ENCODE data around the gene ADCY2. TPM values are rescaled to one million over a fixed set of nuclear protein-coding genes. Genes with fewer than 3 reads are reported as not detected.

ADCY2 gene
- total RNA-seq, 1 donor from 2014 or later: not detected

DNA sequence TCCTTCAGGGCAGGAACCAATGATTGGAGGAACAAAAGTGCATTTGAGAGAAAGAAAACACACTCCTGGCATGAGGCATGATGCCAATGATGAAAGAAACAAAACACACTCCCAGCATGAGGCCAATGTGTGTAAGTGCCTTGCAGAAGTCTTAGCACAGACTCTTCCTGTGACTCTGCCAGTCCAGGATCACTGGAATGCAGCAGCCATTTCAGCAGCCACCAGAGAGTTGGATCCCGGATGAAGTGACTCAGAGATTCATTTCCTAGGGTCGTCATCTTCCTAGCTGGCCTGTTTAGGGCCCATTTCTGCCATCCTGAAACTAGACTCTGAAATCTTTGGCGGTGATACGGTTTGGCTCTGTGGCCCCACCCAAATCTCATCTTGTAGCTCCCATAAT, 242.5 kb downstream of the ADCY2 start:
- no peaks in the 10 kb centered on the region for H3K4me1 Mint-ChIP-seq (ENCODE audit: low read depth)
- no peak overlapping the region for H3K4me3 Mint-ChIP-seq (ENCODE audit: low read depth)
- intact Hi-C loops (cut with micrococcal nuclease): no loop called here
- no peaks in the 10 kb centered on the region for H3K27me3 Mint-ChIP-seq (ENCODE audit: low read depth)
- DNase-seq (ENCODE audit: low spot score): no peak
- H3K9me3 Mint-ChIP-seq: no peaks in the 10 kb centered on the region
- H3K27ac Mint-ChIP-seq: no peak overlapping the region
- H3K36me3 Mint-ChIP-seq (ENCODE audit: low read depth): no peaks in the 10 kb centered on the region

- no peaks in the 10 kb centered on the region for H3K36me3 Mint-ChIP-seq (ENCODE audit: low read depth)
- H3K27ac Mint-ChIP-seq: no peak overlapping the region
- H3K4me1 Mint-ChIP-seq (ENCODE audit: low read depth): no peaks in the 10 kb centered on the region
- H3K27me3 Mint-ChIP-seq (ENCODE audit: low read depth): no peaks in the 10 kb centered on the region
- H3K9me3 Mint-ChIP-seq: no peaks in the 10 kb centered on the region
- DNase-seq (ENCODE audit: low spot score): no peak
- intact Hi-C loops (cut with micrococcal nuclease): no loop called here
- no peak overlapping the region for H3K4me3 Mint-ChIP-seq (ENCODE audit: low read depth)
These were observed 246.1 kb downstream of the ADCY2 start for GRCh38 chr5:7642029-7642428.

DNA sequence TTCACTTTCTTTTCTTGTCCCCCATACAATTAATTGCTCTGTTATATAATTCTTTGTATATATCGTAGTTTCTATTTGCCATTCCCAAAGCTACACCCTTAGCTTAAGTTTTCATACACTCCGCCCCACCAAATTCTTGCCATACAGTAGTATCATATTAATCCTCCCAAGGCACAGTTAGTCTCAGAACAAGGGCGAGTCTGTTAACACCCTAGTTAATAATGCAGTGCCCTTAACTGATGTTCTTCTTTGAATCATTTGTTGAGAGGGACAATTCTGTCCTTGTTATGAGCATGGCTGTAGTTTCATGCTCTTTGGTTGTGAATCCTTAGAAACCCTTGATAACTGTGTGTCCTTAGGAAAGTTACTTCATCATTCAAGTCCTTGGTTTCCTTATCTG, 248.8 kb downstream of the ADCY2 start:
- Mint-ChIP-seq H3K4me1 (ENCODE audit: low read depth) (no peaks in the 10 kb centered on the region), H3K36me3 (ENCODE audit: low read depth) (no peaks in the 10 kb centered on the region), H3K27me3 (ENCODE audit: low read depth) (no peaks in the 10 kb centered on the region), H3K4me3 (ENCODE audit: low read depth) (no peak overlapping the region), H3K27ac (no peak overlapping the region), H3K9me3 (no peaks in the 10 kb centered on the region)
- intact Hi-C loops (cut with micrococcal nuclease): no loop called here
- no peak for DNase-seq (ENCODE audit: low spot score)

GRCh38 chr5:7650755-7651154, 254.8 kb downstream of the ADCY2 start:
- no peak for DNase-seq (ENCODE audit: low spot score)
- intact Hi-C loops (cut with micrococcal nuclease): no loop called here
- Mint-ChIP-seq H3K4me1 (ENCODE audit: low read depth) (no peaks in the 10 kb centered on the region), H3K27ac (no peak overlapping the region), H3K36me3 (ENCODE audit: low read depth) (no peaks in the 10 kb centered on the region), H3K27me3 (ENCODE audit: low read depth) (no peaks in the 10 kb centered on the region), H3K4me3 (ENCODE audit: low read depth) (no peak overlapping the region), H3K9me3 (no peaks in the 10 kb centered on the region)

DNA sequence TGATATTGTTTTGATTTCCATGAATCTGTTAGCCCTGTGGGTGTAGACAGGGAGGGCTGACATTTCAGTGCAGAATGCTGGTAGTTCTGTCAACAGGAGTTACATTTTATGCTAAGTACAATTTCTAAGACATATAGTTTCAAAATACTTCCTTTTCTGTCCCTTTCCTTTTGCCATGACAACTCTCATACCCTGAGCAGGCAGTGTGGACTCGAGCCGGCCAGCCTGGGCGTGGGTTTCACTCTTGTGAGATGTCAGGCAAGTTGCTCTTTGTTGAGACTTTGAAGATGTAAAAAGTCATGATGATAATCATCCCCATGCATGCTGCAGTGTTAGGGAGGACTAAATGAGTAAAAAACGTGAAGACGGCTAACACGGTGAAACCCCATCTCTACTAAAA, 257.1 kb downstream of the ADCY2 start:
- no peak overlapping the region for H3K4me3 Mint-ChIP-seq (ENCODE audit: low read depth)
- H3K27me3 Mint-ChIP-seq (ENCODE audit: low read depth): no peaks in the 10 kb centered on the region
- no peaks in the 10 kb centered on the region for H3K9me3 Mint-ChIP-seq
- no peaks in the 10 kb centered on the region for H3K36me3 Mint-ChIP-seq (ENCODE audit: low read depth)
- intact Hi-C loops (cut with micrococcal nuclease): no loop called here
- H3K27ac Mint-ChIP-seq: no peak overlapping the region
- H3K4me1 Mint-ChIP-seq (ENCODE audit: low read depth): no peaks in the 10 kb centered on the region
- no peak for DNase-seq (ENCODE audit: low spot score)

GRCh38 chr5:7657153-7657552, 261.2 kb downstream of the ADCY2 start:
- Mint-ChIP-seq H3K4me3 (ENCODE audit: low read depth) (no peak overlapping the region), H3K9me3 (no peaks in the 10 kb centered on the region), H3K27ac (no peak overlapping the region), H3K27me3 (ENCODE audit: low read depth) (no peaks in the 10 kb centered on the region), H3K36me3 (ENCODE audit: low read depth) (no peaks in the 10 kb centered on the region), H3K4me1 (ENCODE audit: low read depth) (no peaks in the 10 kb centered on the region)
- no peak for DNase-seq (ENCODE audit: low spot score)
- intact Hi-C loops (cut with micrococcal nuclease): no loop called here

DNA sequence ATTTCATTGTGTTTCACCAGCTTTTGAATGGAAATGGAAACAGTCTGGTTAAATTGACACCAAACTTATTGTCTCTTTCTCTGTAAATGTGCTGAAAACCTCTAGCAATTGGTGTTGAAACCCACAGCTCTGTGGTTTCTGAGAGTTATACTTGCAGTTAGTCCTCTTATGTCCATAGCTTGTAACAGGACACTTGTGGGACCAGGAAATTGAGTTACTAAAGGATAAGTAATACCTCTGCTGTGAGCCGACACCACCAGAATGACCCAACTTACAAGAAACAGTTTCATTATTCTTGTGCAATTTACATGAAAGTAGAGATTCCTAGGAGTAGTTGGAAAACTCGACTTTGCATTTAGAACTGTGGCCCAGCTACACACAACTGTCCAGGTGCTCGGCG, 263.5 kb downstream of the ADCY2 start:
- DNase-seq (ENCODE audit: low spot score): no peak
- no peaks in the 10 kb centered on the region for H3K9me3 Mint-ChIP-seq
- no peak overlapping the region for H3K27ac Mint-ChIP-seq
- H3K27me3 Mint-ChIP-seq (ENCODE audit: low read depth): no peaks in the 10 kb centered on the region
- H3K4me3 Mint-ChIP-seq (ENCODE audit: low read depth): no peak overlapping the region
- H3K4me1 Mint-ChIP-seq (ENCODE audit: low read depth): no peaks in the 10 kb centered on the region
- H3K36me3 Mint-ChIP-seq (ENCODE audit: low read depth): no peaks in the 10 kb centered on the region
- intact Hi-C loops (cut with micrococcal nuclease): no loop called here

DNA sequence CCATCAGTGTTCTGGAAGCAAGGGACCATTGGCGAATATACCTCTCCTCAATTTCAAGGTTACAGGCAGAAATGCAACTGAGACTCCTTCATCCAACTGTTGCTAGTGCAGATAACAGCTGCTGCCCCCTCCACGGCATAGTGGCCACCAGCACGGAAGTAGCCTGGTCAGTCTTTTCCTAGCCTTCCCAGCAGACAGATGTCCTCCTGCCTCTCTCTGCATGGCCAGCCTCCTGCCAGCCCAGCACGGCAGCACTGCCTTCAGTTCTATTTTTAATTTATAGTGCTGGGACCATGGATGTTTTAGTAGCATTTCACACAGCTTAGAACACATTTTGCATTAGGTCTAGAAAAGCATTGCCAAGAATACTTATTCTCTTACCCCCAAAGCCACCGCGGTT, 266.4 kb downstream of the ADCY2 start:
- intact Hi-C loops (cut with micrococcal nuclease): no loop called here
- H3K4me1 Mint-ChIP-seq (ENCODE audit: low read depth): no peaks in the 10 kb centered on the region
- no peaks in the 10 kb centered on the region for H3K36me3 Mint-ChIP-seq (ENCODE audit: low read depth)
- no peaks in the 10 kb centered on the region for H3K27me3 Mint-ChIP-seq (ENCODE audit: low read depth)
- H3K4me3 Mint-ChIP-seq (ENCODE audit: low read depth): no peak overlapping the region
- H3K27ac Mint-ChIP-seq: no peak overlapping the region
- no peaks in the 10 kb centered on the region for H3K9me3 Mint-ChIP-seq
- DNase-seq (ENCODE audit: low spot score): no peak

DNA sequence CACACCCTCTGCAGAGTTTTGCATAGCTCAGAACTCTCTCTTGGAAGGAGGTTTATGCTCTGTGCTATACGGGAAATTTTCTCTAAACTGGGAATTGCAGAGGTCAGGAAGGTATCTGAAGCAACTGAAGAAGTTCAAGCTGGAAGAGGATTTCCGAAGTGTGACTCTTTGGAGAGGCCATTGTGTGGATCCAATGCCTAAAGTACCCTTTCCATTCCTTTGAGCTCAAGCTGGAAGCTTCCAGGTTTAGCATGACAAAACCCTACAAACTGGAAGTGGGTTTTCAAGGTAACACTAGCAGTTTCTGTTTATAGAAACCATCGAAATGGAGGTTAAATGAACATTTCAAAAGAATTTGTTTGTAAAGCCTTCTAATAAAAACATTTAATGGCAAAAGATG, 267.9 kb downstream of the ADCY2 start:
- Mint-ChIP-seq H3K36me3 (ENCODE audit: low read depth) (no peaks in the 10 kb centered on the region), H3K27ac (no peak overlapping the region)

GRCh38 chr5:7664208-7664607, 268.3 kb downstream of the ADCY2 start:
- no peaks in the 10 kb centered on the region for H3K27me3 Mint-ChIP-seq (ENCODE audit: low read depth)
- H3K36me3 Mint-ChIP-seq (ENCODE audit: low read depth): no peaks in the 10 kb centered on the region
- H3K27ac Mint-ChIP-seq: no peak overlapping the region
- intact Hi-C loops (cut with micrococcal nuclease): no loop called here
- H3K9me3 Mint-ChIP-seq: no peaks in the 10 kb centered on the region
- H3K4me3 Mint-ChIP-seq (ENCODE audit: low read depth): no peak overlapping the region
- DNase-seq (ENCODE audit: low spot score): no peak
- H3K4me1 Mint-ChIP-seq (ENCODE audit: low read depth): no peaks in the 10 kb centered on the region

More for the DNA sequence above, 267.9 kb downstream of the ADCY2 start:
- intact Hi-C loops (cut with micrococcal nuclease): no loop called here
- no peaks in the 10 kb centered on the region for H3K27me3 Mint-ChIP-seq (ENCODE audit: low read depth)
- no peaks in the 10 kb centered on the region for H3K4me1 Mint-ChIP-seq (ENCODE audit: low read depth)
- H3K4me3 Mint-ChIP-seq (ENCODE audit: low read depth): no peak overlapping the region
- DNase-seq (ENCODE audit: low spot score): no peak
- H3K9me3 Mint-ChIP-seq: no peaks in the 10 kb centered on the region

- Mint-ChIP-seq H3K9me3 (no peaks in the 10 kb centered on the region), H3K4me3 (ENCODE audit: low read depth) (no peak overlapping the region), H3K27ac (no peak overlapping the region), H3K27me3 (ENCODE audit: low read depth) (no peaks in the 10 kb centered on the region), H3K36me3 (ENCODE audit: low read depth) (no peaks in the 10 kb centered on the region), H3K4me1 (ENCODE audit: low read depth) (no peaks in the 10 kb centered on the region)
- intact Hi-C loops (cut with micrococcal nuclease): no loop called here
- no peak for DNase-seq (ENCODE audit: low spot score)
These were observed 271.4 kb downstream of the ADCY2 start for GRCh38 chr5:7667216-7667767.

DNA sequence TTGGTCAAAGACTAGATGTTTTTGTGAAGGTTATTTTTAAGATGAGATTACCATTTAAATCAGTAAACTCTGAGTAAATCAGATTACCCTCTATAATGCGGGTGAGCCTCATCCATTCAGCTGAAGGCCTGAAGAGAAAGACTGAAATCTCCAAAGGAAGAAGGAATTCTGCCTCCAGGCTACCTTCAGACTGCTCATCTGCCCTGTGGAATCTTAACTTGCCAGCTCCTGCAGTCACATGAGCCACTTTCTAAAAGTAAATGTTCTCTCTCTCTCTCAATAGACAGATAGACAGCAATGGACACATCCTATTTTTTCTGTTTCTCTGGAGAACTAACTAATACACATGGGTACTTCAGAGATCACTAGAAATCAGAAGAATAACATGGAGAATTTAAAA, 272.2 kb downstream of the ADCY2 start:
- no peaks in the 10 kb centered on the region for H3K27me3 Mint-ChIP-seq (ENCODE audit: low read depth)
- no peaks in the 10 kb centered on the region for H3K4me1 Mint-ChIP-seq (ENCODE audit: low read depth)
- no peak overlapping the region for H3K4me3 Mint-ChIP-seq (ENCODE audit: low read depth)
- no peak for DNase-seq (ENCODE audit: low spot score)
- intact Hi-C loops (cut with micrococcal nuclease): no loop called here
- H3K36me3 Mint-ChIP-seq (ENCODE audit: low read depth): no peaks in the 10 kb centered on the region
- no peaks in the 10 kb centered on the region for H3K9me3 Mint-ChIP-seq
- no peak overlapping the region for H3K27ac Mint-ChIP-seq

DNA sequence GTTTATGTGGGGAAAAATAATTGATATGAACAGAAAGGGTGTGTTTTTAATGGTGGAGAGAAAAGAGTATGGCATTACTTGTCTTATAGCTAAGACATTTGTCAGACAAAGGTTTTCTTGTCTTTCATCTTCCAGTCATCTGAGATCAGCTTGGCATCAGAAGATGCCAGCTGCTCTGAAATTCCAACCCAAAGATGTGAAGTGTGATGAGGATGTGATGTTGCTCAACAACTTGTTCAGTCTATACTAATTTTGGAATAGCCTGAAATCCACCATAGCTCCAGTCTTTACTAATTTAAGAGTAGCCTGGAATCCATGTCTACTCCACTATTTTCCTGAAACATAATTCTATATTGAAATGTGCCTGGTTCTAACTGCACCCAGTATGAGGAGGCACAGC, 272.7 kb downstream of the ADCY2 start:
- no peaks in the 10 kb centered on the region for H3K36me3 Mint-ChIP-seq (ENCODE audit: low read depth)
- H3K4me3 Mint-ChIP-seq (ENCODE audit: low read depth): no peak overlapping the region
- DNase-seq (ENCODE audit: low spot score): no peak
- H3K9me3 Mint-ChIP-seq: no peaks in the 10 kb centered on the region
- no peak overlapping the region for H3K27ac Mint-ChIP-seq
- no peaks in the 10 kb centered on the region for H3K4me1 Mint-ChIP-seq (ENCODE audit: low read depth)
- no peaks in the 10 kb centered on the region for H3K27me3 Mint-ChIP-seq (ENCODE audit: low read depth)
- intact Hi-C loops (cut with micrococcal nuclease): no loop called here

GRCh38 chr5:7671381-7671993, 275.5 kb downstream of the ADCY2 start:
- intact Hi-C loops (cut with micrococcal nuclease): no loop called here
- Mint-ChIP-seq H3K27ac (no peak overlapping the region), H3K27me3 (ENCODE audit: low read depth) (no peaks in the 10 kb centered on the region), H3K4me3 (ENCODE audit: low read depth) (no peak overlapping the region), H3K4me1 (ENCODE audit: low read depth) (no peaks in the 10 kb centered on the region), H3K36me3 (ENCODE audit: low read depth) (no peaks in the 10 kb centered on the region), H3K9me3 (no peaks in the 10 kb centered on the region)
- DNase-seq (ENCODE audit: low spot score): no peak

Measured in activated T-helper 2 cell treated with anti-CD3 and anti-CD28 coated beads, Interferon-gamma antibody, Interleukin-2, Interleukin-4, amounts not matched to agents 10 μg/mL and 5 μg/mL and 100 μg/mL, durations not matched to agents 14 hours and 24 hours and 36 hours (primary cell).